Bronchial epithelial cell (primary cell): ENCODE results near the gene ASMT. TPM values are rescaled to one million over a fixed set of nuclear protein-coding genes. Genes with fewer than 3 reads are reported as not detected.
A peak's percentile ranks its signal among the peaks of the same experiment; 100 is the strongest.
"Not testable (repeated sequence)": the region's sequence is repeated elsewhere in the genome, so short reads cannot be mapped to it uniquely, and the experiment has no call there.

Experiments
- DNase-seq: peaks from one replicate; pipeline ENCODE4 v3.0.0-alpha.2; 2010; ENCODE audit warnings: low read depth
- FAIRE-seq: peaks from 2 replicates; lab custom pipeline; 2011; peaks lifted over from hg19 to GRCh38; lab: Jason Lieb, UNC
- H3K27me3 ChIP-seq: 2 replicates; pipeline ENCODE4 v1.5.1; 2011; ENCODE audit warnings: low read length; ENCODE audit not compliant: control insufficient read depth, insufficient read depth
- H3K36me3 ChIP-seq: 2 replicates; pipeline ENCODE4 v1.5.1; 2011; ENCODE audit warnings: low read length; ENCODE audit not compliant: control insufficient read depth, insufficient read depth
- H3K4me3 ChIP-seq: 2 replicates; pipeline ENCODE4 v1.5.1; 2011; ENCODE audit warnings: mild to moderate bottlenecking, low read depth, low read length, control low read depth
- CTCF ChIP-seq: IDR thresholded peaks from 2 replicates; pipeline ENCODE4 v1.5.1; 2011; ENCODE audit warnings: mild to moderate bottlenecking, moderate library complexity, low read length, control low read depth, inconsistent platforms; ENCODE audit not compliant: insufficient read depth, severe bottlenecking
- total RNA-seq: library from RNA; depleted of rRNA; stranded (reverse); fragments of >200 nt; gene quantifications from 2 replicates; pipeline ENCODE4 v1.2.1, GENCODE V29; 2014

The ASMT gene
- total RNA-seq, 1 donor from 2014 or later, result under 0.01 TPM

GRCh38 chrX:1667566-1667965 lies 52.7 kb downstream of the ASMT start:
- Histone ChIP-seq H3K27me3 (no peaks in the 10 kb centered on the region), H3K4me3 (no peak overlapping the region), H3K36me3 (no peaks in the 10 kb centered on the region)
- TF ChIP-seq CTCF, result no peak
- FAIRE-seq, result no peak
- no peak for DNase-seq

- no peak overlapping the region for H3K4me3 ChIP-seq
- DNase-seq, result no peak
- no peaks in the 10 kb centered on the region for H3K36me3 ChIP-seq
- FAIRE-seq, result no peak
- H3K27me3 ChIP-seq, result no peaks in the 10 kb centered on the region
- TF ChIP-seq CTCF, result peak; percentile 29
Measured at GRCh38 chrX:1673337-1673736, 58.5 kb downstream of the ASMT start.

- no peak for TF ChIP-seq CTCF
Measured at GRCh38 chrX:1676866-1677265, 62.0 kb downstream of the ASMT start.

DNA sequence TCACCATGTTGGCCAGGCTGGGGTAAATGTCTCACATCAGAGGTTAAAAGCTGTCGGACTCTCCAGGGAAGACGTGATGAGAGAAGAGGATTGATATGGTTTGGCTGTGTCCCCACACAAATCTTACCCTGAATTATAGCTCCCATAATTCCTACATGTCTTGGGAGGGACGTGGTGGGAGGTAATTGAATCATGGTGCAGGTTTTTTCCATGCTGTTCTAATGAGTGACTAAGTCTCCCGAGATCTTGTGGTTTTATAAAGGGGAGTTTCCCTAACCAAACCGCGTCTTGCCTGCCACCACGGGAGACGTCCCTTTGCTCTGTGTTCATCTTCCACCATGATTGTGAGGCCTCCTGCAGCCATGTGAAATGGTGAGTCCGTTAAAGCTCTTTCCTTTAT lies 64.4 kb downstream of the ASMT start:
- DNase-seq, result no peak

More at GRCh38 chrX:1676866-1677265, 62.0 kb downstream of the ASMT start:
- no peaks in the 10 kb centered on the region for H3K36me3 ChIP-seq
- no peak for DNase-seq
- no peaks in the 10 kb centered on the region for H3K27me3 ChIP-seq
- FAIRE-seq, result no peak
- no peak overlapping the region for H3K4me3 ChIP-seq

GRCh38 chrX:1681439-1681838 lies 66.6 kb downstream of the ASMT start:
- DNase-seq (no peak), FAIRE-seq (no peak)
- no peak for TF ChIP-seq CTCF
- no peak overlapping the region for H3K4me3 ChIP-seq
- no peaks in the 10 kb centered on the region for H3K36me3 ChIP-seq
- no peaks in the 10 kb centered on the region for H3K27me3 ChIP-seq

More for the DNA sequence above, 64.4 kb downstream of the ASMT start:
- Histone ChIP-seq H3K27me3 (no peaks in the 10 kb centered on the region), H3K4me3 (no peak overlapping the region), H3K36me3 (no peaks in the 10 kb centered on the region)
- TF ChIP-seq CTCF, result no peak
- no peak for FAIRE-seq

DNA sequence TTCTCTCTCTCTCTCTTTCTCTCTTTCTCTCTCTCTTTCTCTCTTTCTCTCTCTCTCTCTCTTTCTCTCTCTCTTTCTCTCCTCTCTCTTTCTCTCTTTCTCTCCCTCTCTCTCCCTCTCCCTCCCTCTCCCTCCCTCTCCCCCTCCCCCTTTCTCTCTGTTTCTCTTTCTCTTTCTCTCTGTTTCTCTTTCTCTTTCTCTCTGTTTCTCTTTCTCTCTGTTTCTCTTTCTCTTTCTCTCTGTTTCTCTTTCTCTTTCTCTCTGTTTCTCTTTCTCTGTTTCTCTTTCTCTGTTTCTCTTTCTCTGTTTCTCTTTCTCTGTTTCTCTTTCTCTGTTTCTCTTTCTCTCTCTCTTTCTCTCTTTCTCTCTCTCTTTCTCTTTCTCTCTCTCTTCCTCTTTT lies 67.0 kb downstream of the ASMT start:
- not testable (repeated sequence) for H3K36me3 ChIP-seq, FAIRE-seq, DNase-seq, H3K27me3 ChIP-seq, H3K4me3 ChIP-seq

DNA sequence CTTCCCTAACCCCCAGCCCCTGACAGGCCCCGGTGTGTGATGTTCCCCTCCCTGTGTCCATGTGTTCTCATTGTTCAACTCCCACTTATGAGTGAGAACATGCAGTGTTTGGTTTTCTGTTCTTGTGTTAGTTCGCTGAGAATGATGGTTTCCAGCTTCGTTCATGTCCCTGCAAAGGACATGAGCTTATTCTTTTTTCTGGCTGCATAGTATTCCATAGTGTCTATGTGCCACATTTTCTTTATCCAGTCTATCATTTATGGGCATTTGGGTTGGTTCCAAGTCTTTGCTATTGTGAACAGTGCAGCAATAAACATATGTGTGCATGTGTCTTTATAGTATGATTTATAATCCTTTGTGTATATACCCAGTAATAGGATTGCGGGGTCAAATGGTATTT lies 67.6 kb downstream of the ASMT start:
- H3K36me3 ChIP-seq, DNase-seq, H3K4me3 ChIP-seq, H3K27me3 ChIP-seq, FAIRE-seq: not testable (repeated sequence)

DNA sequence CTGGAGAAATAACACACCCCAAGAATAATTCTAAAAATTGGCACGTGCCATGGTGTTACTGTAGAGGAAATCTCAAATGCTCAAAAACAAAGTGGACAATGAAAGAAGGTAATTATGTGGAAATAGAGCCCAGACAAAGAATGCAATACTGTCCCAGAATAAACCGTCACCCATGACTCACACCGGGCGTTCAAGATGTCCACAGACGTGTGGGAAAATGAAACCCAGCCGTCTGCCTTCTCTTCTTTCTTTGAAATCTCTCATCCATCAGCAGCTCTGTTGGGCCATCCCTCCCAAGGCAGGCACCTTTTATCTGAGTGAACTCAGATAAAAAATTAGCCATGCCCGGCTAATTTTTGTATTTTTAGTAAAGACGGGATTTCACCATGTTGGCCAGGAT lies 70.0 kb downstream of the ASMT start:
- not testable (repeated sequence) for H3K36me3 ChIP-seq, DNase-seq, H3K4me3 ChIP-seq, FAIRE-seq, H3K27me3 ChIP-seq

DNA sequence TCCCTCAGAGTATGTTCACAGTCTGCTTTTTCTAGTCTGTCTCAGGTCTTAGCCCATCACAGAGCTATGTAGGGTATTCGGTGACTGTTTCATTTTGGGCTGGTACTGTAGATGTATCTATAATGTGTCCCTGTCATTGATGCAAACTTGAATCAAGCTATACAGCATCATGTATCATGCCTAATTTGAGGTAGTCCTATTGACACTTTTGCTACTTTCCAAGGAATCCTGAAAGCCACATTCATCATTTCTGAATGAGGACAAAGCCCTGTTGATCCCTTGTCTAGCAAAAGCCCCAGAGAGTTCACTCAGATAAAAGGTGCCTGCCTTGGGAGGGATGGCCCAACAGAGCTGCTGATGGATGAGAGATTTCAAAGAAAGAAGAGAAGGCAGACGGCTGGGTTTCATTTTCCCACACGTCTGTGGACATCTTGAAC lies 70.6 kb downstream of the ASMT start:
- H3K27me3 ChIP-seq, H3K4me3 ChIP-seq, DNase-seq, H3K36me3 ChIP-seq: not testable (repeated sequence)
- FAIRE-seq, result peak; percentile 60
